ENCODE data around the gene BMPR2. TPM values are rescaled to one million over a fixed set of nuclear protein-coding genes. Genes with fewer than 3 reads are reported as not detected.
"Not testable (repeated sequence)": the region's sequence is repeated elsewhere in the genome, so short reads cannot be mapped to it uniquely, and the experiment has no call there.

Gene BMPR2
- polyA plus RNA-seq, 1 donor from 2014 or later: 4.7 TPM

DNA sequence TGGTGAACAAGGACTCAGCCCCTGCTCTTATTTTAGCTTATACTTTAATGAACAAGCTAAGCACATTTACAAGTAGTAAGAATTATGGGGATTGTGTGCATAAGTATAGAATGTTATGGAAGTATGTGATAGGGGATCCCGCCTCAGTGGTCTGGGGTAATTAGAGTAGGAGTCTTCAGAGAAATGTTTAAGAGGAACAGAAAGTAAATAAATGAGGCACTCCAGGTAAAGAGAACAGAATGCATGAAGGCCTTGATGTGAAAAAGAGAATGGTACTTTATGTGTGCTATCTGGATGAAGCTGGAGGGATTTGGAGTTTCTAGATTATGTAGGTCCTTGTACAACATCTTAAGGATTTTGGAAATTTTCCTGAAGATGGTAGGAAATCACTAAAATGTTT is 76.6 kb downstream of the BMPR2 start:
- H3K9me3 Mint-ChIP-seq: no peaks in the 10 kb centered on the region
- H3K36me3 Mint-ChIP-seq: peaks cover 12% of the 10 kb centered on the region
- no peak overlapping the region for H3K4me3 Mint-ChIP-seq
- H3K27ac Mint-ChIP-seq: no peak overlapping the region
- H3K4me1 Mint-ChIP-seq: peaks cover 3 to 5% (median 3%) of the 10 kb centered on the region in 3 donors
- H3K27me3 Mint-ChIP-seq: peaks cover 2% of the 10 kb centered on the region

DNA sequence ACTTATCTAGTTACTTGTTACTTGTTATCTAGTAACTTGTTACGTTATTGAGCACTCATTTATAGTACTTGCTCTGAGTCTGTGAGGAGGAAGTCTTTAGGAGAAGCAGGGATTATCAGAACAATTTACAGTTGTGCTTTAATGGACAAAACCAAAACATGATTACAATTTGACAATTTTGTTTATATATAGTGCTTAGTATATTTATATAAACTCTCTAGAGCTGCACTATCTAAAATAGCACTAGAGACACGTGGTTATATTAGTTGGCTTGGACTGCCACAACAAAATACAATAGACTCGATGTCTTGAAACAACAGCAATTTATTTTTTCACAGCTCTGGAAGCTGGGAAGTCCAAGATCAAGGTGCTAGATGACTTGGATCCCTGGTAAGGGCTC is 78.4 kb downstream of the BMPR2 start:
- H3K4me1 Mint-ChIP-seq: peaks cover 2 to 9% (median 3%) of the 10 kb centered on the region in 3 donors
- no peak overlapping the region for H3K4me3 Mint-ChIP-seq
- no peaks in the 10 kb centered on the region for H3K9me3 Mint-ChIP-seq
- no peak overlapping the region for H3K27ac Mint-ChIP-seq
- H3K27me3 Mint-ChIP-seq: peaks cover 2% of the 10 kb centered on the region
- peaks cover 10% of the 10 kb centered on the region for H3K36me3 Mint-ChIP-seq

DNA sequence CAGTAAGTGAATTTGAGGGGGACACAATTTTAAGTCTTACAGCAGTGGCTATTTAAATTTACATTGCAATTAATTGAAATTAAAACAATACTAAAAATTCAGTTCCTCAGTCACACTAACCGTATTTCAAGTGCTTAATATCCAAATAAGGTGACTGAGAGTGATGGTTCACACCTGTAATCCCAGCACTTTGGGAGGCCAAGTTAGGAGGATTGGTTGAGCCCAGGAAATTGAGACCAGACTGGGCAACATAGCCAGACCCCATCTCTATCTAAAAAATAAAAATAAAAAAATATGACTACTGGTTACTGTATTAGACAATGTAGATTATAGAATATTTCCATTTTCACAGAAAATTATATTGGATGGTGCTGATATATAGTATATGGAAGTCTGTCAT is 79.0 kb downstream of the BMPR2 start:
- Mint-ChIP-seq H3K9me3 (peaks cover 0 to 4% (median 0%) of the 10 kb centered on the region in 3 donors), H3K4me1 (peaks cover 2 to 9% (median 3%) of the 10 kb centered on the region in 3 donors), H3K27me3 (peaks cover 2% of the 10 kb centered on the region), H3K4me3 (no peak overlapping the region), H3K36me3 (peaks cover 9% of the 10 kb centered on the region), H3K27ac (no peak overlapping the region)

DNA sequence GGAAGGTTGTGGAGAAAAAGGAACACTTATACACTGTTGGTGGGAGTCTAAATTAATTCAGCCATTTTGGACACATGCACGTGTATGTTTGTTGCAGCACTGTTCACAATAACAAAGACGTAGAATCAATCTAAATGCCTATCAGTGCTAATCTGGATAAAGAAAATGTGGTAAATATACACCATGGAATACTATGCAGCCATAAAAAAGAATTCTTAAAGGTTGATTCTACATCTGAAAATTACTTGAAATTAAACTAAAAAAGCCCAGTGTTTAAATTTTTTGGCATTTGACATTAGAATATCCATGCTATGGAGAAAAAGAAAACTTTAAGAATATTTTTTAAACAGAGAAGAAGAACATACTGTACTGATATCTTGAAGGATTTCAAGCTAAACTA is 84.0 kb downstream of the BMPR2 start:
- Mint-ChIP-seq H3K36me3 (peaks cover 8% of the 10 kb centered on the region), H3K27ac (no peak overlapping the region), H3K4me1 (peaks cover 0 to 3% (median 0%) of the 10 kb centered on the region in 3 donors)

DNA sequence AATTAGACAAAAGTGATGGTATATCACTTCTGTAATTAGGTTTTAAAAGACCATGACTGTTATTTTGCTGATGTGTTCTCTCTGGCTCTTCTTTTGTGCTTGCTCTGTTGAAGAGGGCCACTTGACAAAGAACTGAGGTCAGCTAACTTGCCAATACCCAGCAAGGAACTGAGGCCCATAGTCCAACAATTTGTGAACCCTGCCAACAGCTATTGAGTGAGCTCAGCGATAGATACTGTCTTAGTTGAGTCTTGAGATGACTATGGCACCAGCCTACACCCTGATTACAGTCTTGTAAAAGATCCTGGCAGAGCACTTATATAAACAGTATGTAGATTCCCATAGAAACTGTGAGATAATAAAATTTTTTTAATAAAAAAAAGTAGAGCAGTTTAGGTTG is 103.0 kb downstream of the BMPR2 start:
- H3K9me3 Mint-ChIP-seq: no peaks in the 10 kb centered on the region
- no peak overlapping the region for H3K4me3 Mint-ChIP-seq
- H3K27me3 Mint-ChIP-seq: no peaks in the 10 kb centered on the region
- peaks cover 10% of the 10 kb centered on the region for H3K36me3 Mint-ChIP-seq
- peaks cover 0 to 1% (median 0%) of the 10 kb centered on the region in 3 donors for H3K4me1 Mint-ChIP-seq
- H3K27ac Mint-ChIP-seq: no peak overlapping the region

More for the DNA sequence above, 84.0 kb downstream of the BMPR2 start:
- no peaks in the 10 kb centered on the region for H3K27me3 Mint-ChIP-seq
- H3K9me3 Mint-ChIP-seq: peaks cover 0 to 4% (median 0%) of the 10 kb centered on the region in 3 donors
- H3K4me3 Mint-ChIP-seq: no peak overlapping the region

DNA sequence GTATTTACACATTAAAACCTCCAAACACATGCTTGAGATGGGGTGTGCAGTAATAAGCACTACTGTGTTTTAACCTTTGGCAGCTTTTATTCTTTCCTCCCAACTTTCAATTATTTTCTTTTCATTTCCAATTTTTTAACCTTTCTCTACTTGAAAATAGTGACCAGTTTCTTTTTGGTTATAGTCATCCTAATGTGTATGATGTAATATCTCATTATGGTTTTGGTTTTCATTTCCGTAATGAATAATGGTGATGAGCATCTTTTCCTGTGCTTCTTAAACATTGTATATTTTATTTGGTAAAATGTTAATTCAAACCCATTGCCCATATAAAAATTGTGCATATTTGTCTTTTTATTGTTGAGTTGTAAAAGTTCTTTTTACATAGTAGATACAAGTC is 103.5 kb downstream of the BMPR2 start:
- H3K9me3 Mint-ChIP-seq: no peaks in the 10 kb centered on the region
- peaks cover 10% of the 10 kb centered on the region for H3K36me3 Mint-ChIP-seq
- H3K4me3 Mint-ChIP-seq: no peak overlapping the region
- H3K4me1 Mint-ChIP-seq: peaks cover 0 to 1% (median 0%) of the 10 kb centered on the region in 3 donors
- H3K27ac Mint-ChIP-seq: no peak overlapping the region
- H3K27me3 Mint-ChIP-seq: no peaks in the 10 kb centered on the region

DNA sequence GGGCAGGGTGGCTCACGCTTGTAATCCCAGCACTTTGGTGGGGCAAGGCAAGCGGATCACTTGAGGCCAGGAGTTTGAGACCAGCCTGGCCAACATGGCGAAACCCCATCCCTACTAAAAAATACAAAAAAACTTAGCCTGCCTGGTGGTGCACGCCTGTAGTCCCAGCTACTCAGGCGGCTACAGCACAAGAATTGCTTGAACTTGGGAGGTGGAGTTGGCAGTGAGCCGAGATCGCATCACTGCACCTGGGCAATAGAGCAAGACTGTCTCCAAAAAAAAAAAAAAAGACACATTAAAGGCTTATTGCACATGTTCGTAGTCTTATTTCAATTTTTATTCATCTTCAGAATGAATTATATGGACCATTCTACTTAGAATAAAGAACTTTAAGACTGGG is 110.2 kb downstream of the BMPR2 start:
- H3K4me3 Mint-ChIP-seq: no peak overlapping the region
- no peaks in the 10 kb centered on the region for H3K9me3 Mint-ChIP-seq
- peaks cover 12% of the 10 kb centered on the region for H3K36me3 Mint-ChIP-seq
- H3K27ac Mint-ChIP-seq: no peak overlapping the region
- no peaks in the 10 kb centered on the region for H3K27me3 Mint-ChIP-seq
- H3K4me1 Mint-ChIP-seq: peaks cover 0 to 1% (median 0%) of the 10 kb centered on the region in 3 donors

DNA sequence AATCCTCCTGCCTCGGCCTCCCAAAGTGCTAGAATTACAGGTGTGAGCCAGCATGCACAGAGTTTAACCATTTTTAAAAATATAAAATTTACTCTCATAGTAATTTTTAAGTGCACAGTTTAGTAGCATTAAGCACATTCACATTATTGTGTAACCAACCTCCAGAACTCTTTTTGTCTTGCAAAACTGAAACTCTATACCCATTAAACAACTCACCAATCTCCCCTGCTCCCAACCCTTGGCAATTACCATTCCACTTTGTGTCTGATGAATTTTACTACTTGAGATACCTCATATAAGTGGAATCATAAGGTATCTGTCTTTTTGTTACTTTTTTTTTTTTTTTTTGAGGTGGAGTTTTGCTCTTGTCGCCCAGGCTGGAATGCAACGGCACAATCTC is 112.5 kb downstream of the BMPR2 start:
- no peak overlapping the region for H3K4me3 Mint-ChIP-seq
- H3K27ac Mint-ChIP-seq: no peak overlapping the region

DNA sequence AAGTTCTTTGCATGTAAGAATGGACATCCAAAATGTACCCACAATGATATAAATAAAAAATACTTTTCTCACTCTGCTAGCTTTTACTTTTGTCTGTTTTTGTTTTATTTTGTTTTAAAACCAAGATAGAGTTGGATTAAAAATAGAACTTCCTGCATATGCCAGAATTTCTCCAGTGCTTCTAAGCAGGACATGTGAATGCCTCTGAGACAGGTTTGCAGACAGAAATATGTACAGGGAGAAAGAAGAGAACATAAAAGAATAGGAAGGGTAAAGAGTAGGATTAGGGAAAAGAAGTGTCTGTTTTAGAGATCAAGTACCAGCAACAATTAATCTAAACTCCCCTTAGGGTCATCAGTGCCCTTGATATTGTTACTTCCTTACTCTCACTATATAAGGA is 114.4 kb downstream of the BMPR2 start:
- no peak overlapping the region for H3K4me3 Mint-ChIP-seq
- no peak overlapping the region for H3K27ac Mint-ChIP-seq
- no peaks in the 10 kb centered on the region for H3K4me1 Mint-ChIP-seq
- H3K27me3 Mint-ChIP-seq: no peaks in the 10 kb centered on the region
- H3K9me3 Mint-ChIP-seq: no peaks in the 10 kb centered on the region
- peaks cover 5% of the 10 kb centered on the region for H3K36me3 Mint-ChIP-seq

More for the DNA sequence above, 112.5 kb downstream of the BMPR2 start:
- Mint-ChIP-seq H3K27me3 (no peaks in the 10 kb centered on the region), H3K4me1 (peaks cover 0 to 1% (median 0%) of the 10 kb centered on the region in 3 donors), H3K36me3 (peaks cover 5% of the 10 kb centered on the region), H3K9me3 (no peaks in the 10 kb centered on the region)

DNA sequence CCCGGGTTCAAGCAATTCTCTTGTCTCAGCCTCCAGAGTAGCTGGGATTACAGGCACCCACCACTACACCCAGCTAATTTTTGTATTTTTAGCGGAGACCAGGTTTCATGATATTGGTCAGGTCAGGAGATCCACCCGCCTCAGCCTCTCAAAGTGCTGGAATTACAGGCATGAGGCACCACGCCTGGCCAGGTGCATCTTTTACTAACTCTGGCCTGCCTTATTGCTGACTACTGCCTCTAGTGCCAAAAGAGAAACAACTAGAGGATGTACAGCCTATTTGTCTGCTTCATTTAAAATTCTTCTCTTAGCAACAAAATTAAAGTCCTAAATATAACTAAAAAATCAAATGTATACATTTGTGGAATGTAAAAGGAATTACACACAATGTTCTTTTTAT is 115.4 kb downstream of the BMPR2 start:
- Mint-ChIP-seq H3K9me3 (no peaks in the 10 kb centered on the region), H3K27ac (no peak overlapping the region), H3K27me3 (no peaks in the 10 kb centered on the region), H3K36me3 (peaks cover 5% of the 10 kb centered on the region), H3K4me3 (no peak overlapping the region), H3K4me1 (no peaks in the 10 kb centered on the region)

DNA sequence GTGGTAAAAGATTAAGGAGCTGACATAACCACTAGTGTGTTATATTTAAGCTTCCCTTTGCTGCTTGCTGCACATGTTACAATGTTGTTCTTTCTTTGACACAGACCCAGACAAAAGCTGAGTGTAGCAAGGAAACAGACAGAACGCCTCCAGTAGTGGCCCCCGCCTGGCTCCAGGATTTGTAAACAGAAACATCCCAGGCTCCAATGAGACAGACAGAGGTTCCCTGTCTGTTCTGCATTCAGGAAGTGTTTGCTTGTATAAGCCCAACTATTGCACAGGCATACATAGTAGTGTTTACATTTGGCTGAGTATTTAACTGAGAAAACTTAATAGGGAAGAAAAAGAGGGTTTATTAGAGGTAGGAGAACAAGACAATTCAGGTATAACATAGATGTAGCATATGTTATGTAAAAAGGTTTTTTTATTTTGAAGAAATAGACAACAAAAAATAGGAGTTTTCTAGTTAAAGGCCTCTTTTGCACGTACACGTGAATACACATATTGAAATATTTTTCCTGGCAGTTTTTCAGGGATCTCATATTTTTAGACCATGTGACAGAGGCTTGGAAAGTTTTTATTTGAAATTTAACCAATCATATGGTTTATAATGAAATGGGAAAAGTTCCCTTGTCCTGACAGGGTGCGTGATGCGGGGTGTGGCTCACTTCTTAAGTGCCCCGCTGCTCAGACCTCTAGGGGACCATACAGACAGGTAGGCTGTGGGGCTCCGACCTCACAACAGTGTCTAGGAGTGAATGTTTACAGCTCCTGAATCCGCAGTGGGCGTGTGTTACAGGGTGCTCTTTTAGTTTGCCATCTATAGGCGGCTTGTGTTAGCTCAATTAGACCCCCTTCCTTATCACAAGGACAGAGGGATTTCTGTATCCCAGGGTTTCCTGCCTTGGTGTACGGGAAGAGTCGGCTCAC is 118.4 kb downstream of the BMPR2 start:
- Mint-ChIP-seq H3K4me1 (no peaks in the 10 kb centered on the region), H3K27ac (no peak overlapping the region), H3K36me3 (peaks cover 6% of the 10 kb centered on the region), H3K9me3 (no peaks in the 10 kb centered on the region), H3K4me3 (no peak overlapping the region), H3K27me3 (no peaks in the 10 kb centered on the region)

DNA sequence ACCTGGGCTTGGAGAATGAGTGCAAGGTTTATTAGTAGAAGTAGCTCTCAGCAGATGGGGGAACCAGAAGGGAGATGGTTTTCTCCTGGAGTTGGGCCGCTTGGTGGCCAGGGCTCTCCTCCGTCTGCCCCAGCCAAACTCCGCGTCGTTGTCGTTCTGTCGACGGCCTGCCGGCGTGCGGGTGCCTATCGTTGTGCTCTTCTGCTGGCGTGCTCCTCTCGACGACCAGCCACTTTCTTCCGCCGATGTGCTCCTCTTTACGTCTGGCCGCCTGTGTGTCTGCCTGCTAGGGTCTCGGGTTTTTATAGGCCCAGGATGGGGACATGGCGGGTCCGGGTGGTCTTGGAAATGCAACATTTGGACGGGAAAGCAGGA is 119.1 kb downstream of the BMPR2 start:
- Mint-ChIP-seq H3K9me3 (no peaks in the 10 kb centered on the region), H3K27ac (no peak overlapping the region), H3K27me3 (no peaks in the 10 kb centered on the region), H3K36me3 (peaks cover 7% of the 10 kb centered on the region), H3K4me1 (no peaks in the 10 kb centered on the region), H3K4me3 (no peak overlapping the region)

DNA sequence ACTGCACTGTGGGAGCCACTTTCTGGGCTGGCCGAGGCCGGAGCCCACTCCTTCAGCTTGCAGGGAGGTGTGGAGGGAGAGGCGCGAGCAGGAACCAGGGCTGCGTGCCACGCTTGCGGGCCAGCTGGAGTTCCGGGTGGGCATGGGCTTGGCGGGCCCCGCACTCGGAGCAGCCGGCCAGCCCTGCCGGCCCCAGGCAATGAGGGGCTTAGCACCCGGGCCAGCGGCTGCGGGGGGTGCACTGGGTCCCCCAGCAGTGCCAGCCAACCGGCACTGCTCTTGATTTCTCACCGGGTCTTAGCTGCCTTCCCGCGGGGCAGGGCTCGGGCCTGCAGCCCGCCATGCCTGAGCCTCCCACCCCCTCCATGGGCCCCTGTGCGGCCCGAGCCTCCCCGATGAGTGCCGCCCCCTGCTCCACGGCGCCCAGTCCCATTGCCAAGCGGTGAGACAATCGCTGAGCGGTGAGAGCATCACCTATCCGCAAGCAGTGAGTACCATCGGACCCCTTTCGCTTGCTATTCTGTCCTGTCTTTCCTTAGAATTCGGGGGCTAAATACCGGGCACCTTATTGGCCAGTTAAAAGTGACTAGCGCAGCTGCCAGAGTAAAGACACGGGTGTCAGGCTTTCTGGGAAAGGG is 120.8 kb downstream of the BMPR2 start:
- not testable (repeated sequence) for H3K4me1 Mint-ChIP-seq, H3K27me3 Mint-ChIP-seq, H3K27ac Mint-ChIP-seq, H3K9me3 Mint-ChIP-seq, H3K36me3 Mint-ChIP-seq, H3K4me3 Mint-ChIP-seq

DNA sequence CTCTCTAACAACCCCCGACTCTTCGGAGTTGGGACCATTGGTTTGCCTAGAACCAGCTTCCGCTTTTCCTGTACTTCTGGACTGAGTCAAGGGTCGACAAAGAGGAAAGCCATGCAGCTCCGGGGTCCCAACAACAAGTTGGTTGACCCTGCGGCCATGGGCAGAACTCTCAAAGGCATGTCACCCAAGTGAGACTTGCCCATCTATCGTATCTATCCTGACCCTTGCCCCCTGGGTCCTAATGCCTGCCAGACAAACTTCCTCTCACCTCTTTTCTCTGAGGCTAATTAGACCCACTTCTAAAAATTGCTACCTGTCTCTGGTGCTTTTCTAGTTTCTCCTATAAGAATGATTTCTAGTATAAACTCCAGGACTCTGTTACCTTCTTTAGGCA is 121.3 kb downstream of the BMPR2 start:
- not testable (repeated sequence) for H3K27me3 Mint-ChIP-seq, H3K9me3 Mint-ChIP-seq, H3K27ac Mint-ChIP-seq, H3K4me1 Mint-ChIP-seq, H3K4me3 Mint-ChIP-seq, H3K36me3 Mint-ChIP-seq

DNA sequence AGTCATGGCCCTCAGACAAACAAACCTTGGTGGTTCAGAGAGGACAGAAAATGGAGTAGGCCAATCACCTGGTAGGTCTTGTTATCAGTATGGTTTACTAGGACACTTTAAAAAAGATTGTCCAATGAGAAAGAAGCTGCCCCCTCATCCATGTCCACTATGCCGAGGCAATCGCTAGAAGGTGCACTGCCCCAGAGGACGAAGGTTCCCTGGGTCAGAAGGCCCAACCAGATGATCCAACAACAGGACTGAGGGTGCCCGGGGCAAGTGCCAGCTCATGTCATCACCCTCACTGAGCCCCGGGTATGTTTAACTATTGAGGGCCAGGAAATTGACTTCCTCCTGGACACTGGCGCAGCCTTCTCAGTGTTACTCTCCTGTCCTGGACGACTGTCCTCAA is 123.7 kb downstream of the BMPR2 start:
- not testable (repeated sequence) for H3K4me1 Mint-ChIP-seq, H3K4me3 Mint-ChIP-seq, H3K27me3 Mint-ChIP-seq, H3K9me3 Mint-ChIP-seq, H3K27ac Mint-ChIP-seq
- peaks cover 15% of the 10 kb centered on the region for H3K36me3 Mint-ChIP-seq

DNA sequence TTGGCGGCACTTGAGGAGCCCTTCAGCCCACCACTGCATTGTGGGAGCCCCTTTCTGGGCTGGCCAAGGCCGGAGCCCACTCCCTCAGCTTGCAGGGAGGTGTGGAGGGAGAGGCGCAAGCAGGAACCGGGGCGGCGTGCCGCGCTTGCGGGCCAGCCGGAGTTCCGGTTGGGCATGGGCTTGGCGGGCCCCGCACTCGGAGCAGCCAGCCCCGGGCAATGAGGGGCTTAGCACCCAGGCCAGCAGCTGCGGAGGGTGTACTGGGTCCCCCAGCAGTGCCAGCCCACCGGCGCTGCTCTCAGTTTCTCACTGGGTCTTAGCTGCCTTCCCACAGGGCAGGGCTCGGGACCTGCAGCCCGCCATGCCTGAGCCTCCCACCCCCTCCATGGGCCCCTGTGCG is 127.1 kb downstream of the BMPR2 start:
- not testable (repeated sequence) for H3K27me3 Mint-ChIP-seq, H3K4me1 Mint-ChIP-seq, H3K27ac Mint-ChIP-seq, H3K9me3 Mint-ChIP-seq, H3K4me3 Mint-ChIP-seq
- H3K36me3 Mint-ChIP-seq: peaks cover 12% of the 10 kb centered on the region
